ENCODE measurements around the gene ZNF460.

DNA sequence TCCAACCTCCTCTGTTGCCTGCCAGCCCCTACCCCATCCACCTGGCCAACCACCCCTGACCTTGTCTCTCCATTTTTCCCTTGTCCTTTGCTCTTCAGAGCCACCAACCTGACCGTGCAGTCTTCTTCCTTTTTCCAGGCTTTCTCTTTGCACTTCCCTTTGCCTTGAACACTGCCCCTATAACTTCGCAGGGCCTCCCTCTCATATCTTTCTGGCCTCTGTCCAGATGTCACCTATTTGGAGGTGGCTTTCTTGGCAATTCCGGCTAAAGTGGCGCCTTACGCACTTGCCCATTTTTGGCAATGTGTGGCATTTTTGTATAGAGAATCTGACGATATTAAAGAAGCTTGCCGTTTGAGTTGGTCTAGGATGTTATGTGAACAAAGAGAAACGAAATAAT is 40.8 kb downstream of the ZNF460 start:
- TF ChIP-seq, protein P1, sequence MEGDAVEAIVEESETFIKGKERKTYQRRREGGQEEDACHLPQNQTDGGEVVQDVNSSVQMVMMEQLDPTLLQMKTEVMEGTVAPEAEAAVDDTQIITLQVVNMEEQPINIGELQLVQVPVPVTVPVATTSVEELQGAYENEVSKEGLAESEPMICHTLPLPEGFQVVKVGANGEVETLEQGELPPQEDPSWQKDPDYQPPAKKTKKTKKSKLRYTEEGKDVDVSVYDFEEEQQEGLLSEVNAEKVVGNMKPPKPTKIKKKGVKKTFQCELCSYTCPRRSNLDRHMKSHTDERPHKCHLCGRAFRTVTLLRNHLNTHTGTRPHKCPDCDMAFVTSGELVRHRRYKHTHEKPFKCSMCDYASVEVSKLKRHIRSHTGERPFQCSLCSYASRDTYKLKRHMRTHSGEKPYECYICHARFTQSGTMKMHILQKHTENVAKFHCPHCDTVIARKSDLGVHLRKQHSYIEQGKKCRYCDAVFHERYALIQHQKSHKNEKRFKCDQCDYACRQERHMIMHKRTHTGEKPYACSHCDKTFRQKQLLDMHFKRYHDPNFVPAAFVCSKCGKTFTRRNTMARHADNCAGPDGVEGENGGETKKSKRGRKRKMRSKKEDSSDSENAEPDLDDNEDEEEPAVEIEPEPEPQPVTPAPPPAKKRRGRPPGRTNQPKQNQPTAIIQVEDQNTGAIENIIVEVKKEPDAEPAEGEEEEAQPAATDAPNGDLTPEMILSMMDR (IDR thresholded peaks at IDR 0.05), result no peak
- no peak for TF ChIP-seq POLR2A (IDR thresholded peaks at IDR 0.05)
